22Rv1 (cell line): ENCODE data around the gene CUX1.
"Not testable (repeated sequence)": the region's sequence is repeated elsewhere in the genome, so short reads cannot be mapped to it uniquely, and the experiment has no call there.

ENCODE experiments used
- H3K27ac ChIP-seq: fragments of 450-650 bp; 2 replicates; pipeline ENCODE4 v1.5.1; 2017
- CTCF ChIP-seq: fragments of 450-650 bp; IDR thresholded peaks from 2 replicates; pipeline ENCODE4 v1.5.1; 2017; ENCODE audit warnings: mild to moderate bottlenecking
- ZFX ChIP-seq: fragments of 450-650 bp; IDR thresholded peaks from 2 replicates; pipeline ENCODE4 v1.6.1; 2017; ENCODE audit warnings: antibody characterized with exemption, borderline replicate concordance

Gene CUX1

GRCh38 chr7:101882595-101883564 lies 65.5 kb downstream of the CUX1 start:
- peak overlapping the region; percentile 92 for H3K27ac ChIP-seq
- TF ChIP-seq ZFX (no peak), CTCF (peak; percentile 25; the same call in 1 of the 2 replicates)

DNA sequence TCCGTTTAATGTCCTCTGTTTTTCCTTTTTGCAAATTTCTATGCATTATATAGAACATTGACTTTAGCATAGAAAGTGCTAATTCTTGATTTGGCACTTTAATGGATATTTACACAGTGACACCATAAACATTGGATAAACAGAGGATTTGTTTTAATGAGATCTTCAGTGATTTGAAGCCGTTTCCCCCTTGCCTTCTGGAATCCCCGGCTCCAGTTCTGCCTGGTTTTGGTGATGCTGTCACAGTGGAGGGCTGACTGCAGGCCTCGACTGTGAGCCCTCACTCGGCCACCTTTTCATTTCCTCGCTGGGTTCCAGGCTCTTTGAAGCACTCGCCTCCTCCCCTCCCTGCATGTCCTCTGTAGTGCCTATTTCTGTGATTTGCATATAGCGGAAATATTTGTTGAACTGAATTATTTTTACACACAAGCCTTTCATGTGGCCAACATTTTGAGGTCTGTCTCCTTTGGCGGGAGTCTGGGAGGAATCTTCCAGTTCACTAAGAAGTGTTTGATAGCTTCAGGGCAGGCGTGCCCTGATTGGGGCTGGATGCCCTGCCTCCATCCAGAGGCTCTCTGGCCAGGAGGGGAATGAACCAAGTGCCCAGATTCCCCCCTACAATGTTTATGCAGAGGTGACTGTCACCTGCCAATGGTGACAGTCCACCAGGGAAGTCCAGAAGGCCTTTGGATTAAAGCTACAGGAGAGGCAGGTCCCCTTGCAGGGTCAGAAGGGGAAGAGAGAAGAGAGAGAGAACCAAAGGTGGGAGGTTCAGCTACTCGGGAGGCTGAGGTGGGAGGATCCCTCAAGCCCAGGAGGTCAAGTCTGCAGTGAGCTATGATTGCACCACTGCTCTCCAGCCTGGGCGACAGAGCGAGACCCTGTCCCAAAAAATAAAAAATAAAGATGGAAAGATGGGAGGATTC lies 67.5 kb downstream of the CUX1 start:
- H3K27ac ChIP-seq: peak overlapping the region; percentile 92
- TF ChIP-seq ZFX (no peak), CTCF (no peak)

GRCh38 chr7:101885597-101885955 lies 68.2 kb downstream of the CUX1 start:
- H3K27ac ChIP-seq: 0 out of 2 replicates have a peak overlapping the region, but pooled peaks have one; percentile 92
- TF ChIP-seq CTCF: no peak
- no peak for TF ChIP-seq ZFX

- H3K27ac ChIP-seq: not testable (repeated sequence)
Observed at GRCh38 chr7:101887352-101887751, 69.9 kb downstream of the CUX1 start.

GRCh38 chr7:101888564-101888963 lies 71.1 kb downstream of the CUX1 start:
- not testable (repeated sequence) for H3K27ac ChIP-seq

- TF ChIP-seq CTCF: no peak
- TF ChIP-seq ZFX: no peak
- no peak overlapping the region for H3K27ac ChIP-seq
Observed at GRCh38 chr7:101890749-101891523, 73.5 kb downstream of the CUX1 start.

DNA sequence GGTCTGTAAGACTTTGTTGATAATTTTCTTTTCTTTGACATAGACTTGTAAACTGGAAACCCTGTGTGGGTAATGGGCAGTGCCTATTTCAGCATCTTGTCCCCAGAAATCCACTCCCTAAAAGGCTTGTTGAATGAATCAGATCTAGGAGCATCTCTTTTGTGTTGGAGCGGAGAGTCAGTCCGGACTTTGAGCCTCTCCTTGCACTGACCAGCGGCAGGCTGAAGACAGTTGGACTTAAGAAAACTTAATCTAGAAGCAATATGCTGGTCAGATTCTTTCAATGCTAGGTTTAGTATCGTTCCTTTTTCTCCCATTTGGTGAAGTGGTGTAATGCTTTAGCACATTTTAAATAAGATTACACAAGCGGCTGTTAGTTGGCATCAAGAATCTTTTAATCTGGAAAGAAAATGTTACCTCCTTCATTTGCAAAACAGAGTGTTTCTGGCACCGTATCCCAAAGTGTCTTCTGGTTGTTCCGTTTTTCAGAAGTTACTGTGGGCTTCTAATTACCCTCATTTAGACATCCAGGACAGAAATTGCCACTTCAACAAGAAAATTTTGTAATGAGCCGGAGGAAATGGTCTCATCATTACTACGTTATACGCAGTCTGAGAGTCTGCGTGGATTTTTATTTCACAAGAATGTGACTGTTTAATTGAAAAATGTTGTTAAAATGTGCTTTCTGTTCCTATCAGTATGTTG lies 74.7 kb downstream of the CUX1 start:
- no peak overlapping the region for H3K27ac ChIP-seq
- TF ChIP-seq CTCF (no peak), ZFX (no peak)
